ENCODE data around the gene RANBP3.
"Not testable (repeated sequence)": the region's sequence is repeated elsewhere in the genome, so short reads cannot be mapped to it uniquely, and the experiment has no call there.

Gene RANBP3

GRCh38 chr19:5977785-5978605 lies at the start of gene RANBP3:
RANBP3 (minus strand) TSS chr19:5978140; CDS start chr19:5978082, 58 bp downstream.
- peak; percentile 100 for DNase-seq

GRCh38 chr19:6026390-6027227 lies 48.7 kb upstream of the RANBP3 start:
- no peak for DNase-seq

- DNase-seq, result not testable (repeated sequence)
Observed at GRCh38 chr19:6024756-6025155, 46.8 kb upstream of the RANBP3 start.

GRCh38 chr19:6023936-6024335 lies 46.0 kb upstream of the RANBP3 start:
- DNase-seq, result no peak

GRCh38 chr19:6023085-6023682 lies 45.2 kb upstream of the RANBP3 start:
- DNase-seq, result no peak

GRCh38 chr19:6022570-6023064 lies 44.7 kb upstream of the RANBP3 start:
- DNase-seq, result no peak

- peak; percentile 72 for DNase-seq
Observed at GRCh38 chr19:6021878-6022569, 44.1 kb upstream of the RANBP3 start.

GRCh38 chr19:6020972-6021805 lies 43.2 kb upstream of the RANBP3 start:
- DNase-seq, result no peak

- DNase-seq, result no peak
Observed at GRCh38 chr19:6020166-6020882, 42.4 kb upstream of the RANBP3 start.

GRCh38 chr19:6018786-6019185 lies 40.8 kb upstream of the RANBP3 start:
- no peak for DNase-seq

GRCh38 chr19:6017576-6017975 lies 39.6 kb upstream of the RANBP3 start:
- no peak for DNase-seq

- DNase-seq, result no peak
Observed at GRCh38 chr19:6015841-6016545, 38.1 kb upstream of the RANBP3 start.

- DNase-seq, result no peak
Observed at GRCh38 chr19:6014551-6015135, 36.7 kb upstream of the RANBP3 start.

GRCh38 chr19:6012426-6013170 lies 34.7 kb upstream of the RANBP3 start:
- DNase-seq, result no peak

GRCh38 chr19:6011794-6012193 lies 33.9 kb upstream of the RANBP3 start:
- no peak for DNase-seq

GRCh38 chr19:6011206-6011605 lies 33.3 kb upstream of the RANBP3 start:
- no peak for DNase-seq

GRCh38 chr19:6010107-6010506 lies 32.2 kb upstream of the RANBP3 start:
- DNase-seq, result no peak

GRCh38 chr19:6007866-6008265 lies 29.9 kb upstream of the RANBP3 start:
- DNase-seq, result no peak

- no peak for DNase-seq
Observed at GRCh38 chr19:6006896-6007295, 29.0 kb upstream of the RANBP3 start.
